Activated T-helper 1 cell treated with anti-CD3 and anti-CD28 coated beads, Interleukin-12 subunit alpha, Interleukin-12 subunit beta, Interleukin-2, Interleukin-4 antibody, amounts not matched to agents 30 ng/mL and 10 ng/mL and 1 ng/mL, durations not matched to agents 14 hours and 24 hours and 36 hours (primary cell): ENCODE measurements around the gene C10orf95. TPM values are rescaled to one million over a fixed set of nuclear protein-coding genes. Genes with fewer than 3 reads are reported as not detected.

ENCODE experiments used
- DNase-seq: peaks from one replicate; pipeline ENCODE4 v3.0.0; 2021; ENCODE audit warnings: low spot score
- H3K27ac Mint-ChIP-seq: one replicate; pipeline ENCODE4 v1.8.0; 2021; ENCODE audit warnings: mild to moderate bottlenecking, mixed read lengths
- H3K27me3 Mint-ChIP-seq: one replicate; pipeline ENCODE4 v1.8.0; 2022; ENCODE audit warnings: mild to moderate bottlenecking, moderate library complexity, mixed read lengths; ENCODE audit not compliant: insufficient read depth
- H3K36me3 Mint-ChIP-seq: one replicate; pipeline ENCODE4 v1.8.0; 2021; ENCODE audit warnings: low read depth, mixed read lengths
- H3K4me1 Mint-ChIP-seq: one replicate; pipeline ENCODE4 v1.8.0; 2021; ENCODE audit warnings: low read depth, mixed read lengths
- H3K4me3 Mint-ChIP-seq: one replicate; pipeline ENCODE4 v1.8.0; 2021; ENCODE audit warnings: mild to moderate bottlenecking, moderate library complexity, mixed read lengths
- H3K9me3 Mint-ChIP-seq: one replicate; pipeline ENCODE4 v1.8.0; 2021; ENCODE audit warnings: mixed read lengths
- intact Hi-C: fragments of 100-400 bp; cut with micrococcal nuclease; formaldehyde crosslinking; loops from one replicate; pipeline ENCODE4 v1.15.1; 2024
- total RNA-seq: library from RNA; stranded (reverse); gene quantifications from 2 replicates; pipeline ENCODE4 v1.2.3, GENCODE V29; 2022

The C10orf95 gene
- total RNA-seq, 1 donor from 2014 or later = 0.29 TPM

- DNase-seq = no peak
- Mint-ChIP-seq H3K4me1 (peaks cover 46% of the 10 kb centered on the region), H3K9me3 (no peaks in the 10 kb centered on the region), H3K36me3 (peaks cover 8% of the 10 kb centered on the region), H3K4me3 (peak overlapping the region; percentile 23), H3K27ac (no peak overlapping the region), H3K27me3 (peaks cover 17% of the 10 kb centered on the region)
- intact Hi-C loops = no loop called here
Observed at GRCh38 chr10:102407425-102408130, 43.8 kb downstream of the C10orf95 start.

DNA sequence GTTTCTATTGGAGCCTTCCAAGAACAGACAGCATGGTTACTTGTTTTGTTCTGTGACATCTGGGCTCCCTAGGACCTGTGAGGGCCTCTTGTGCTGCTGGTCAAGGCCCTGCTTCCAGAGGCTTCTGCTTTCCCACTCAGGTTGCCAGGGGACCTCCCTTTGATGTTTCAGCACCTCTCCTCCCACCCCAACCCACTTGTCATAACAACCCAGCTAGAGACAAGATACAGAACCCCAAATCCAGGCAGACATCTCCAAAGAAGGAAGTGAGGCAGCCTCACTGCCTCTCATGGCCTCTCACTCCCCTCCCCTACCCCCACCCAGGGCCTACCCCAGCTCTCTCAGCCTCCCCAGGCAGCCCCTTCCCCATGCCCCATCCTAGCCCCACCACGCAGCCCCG is 44.5 kb downstream of the C10orf95 start:
- no peak for DNase-seq
- H3K27ac Mint-ChIP-seq = no peak overlapping the region
- H3K4me3 Mint-ChIP-seq = peak overlapping the region; percentile 46
- H3K4me1 Mint-ChIP-seq = peaks cover 44% of the 10 kb centered on the region
- intact Hi-C loops = no loop called here
- peaks cover 11% of the 10 kb centered on the region for H3K36me3 Mint-ChIP-seq
- no peaks in the 10 kb centered on the region for H3K9me3 Mint-ChIP-seq
- H3K27me3 Mint-ChIP-seq = peaks cover 17% of the 10 kb centered on the region

- H3K27ac Mint-ChIP-seq = peak overlapping the region; percentile 40
- intact Hi-C loops = no loop called here
- no peak for DNase-seq
Observed at GRCh38 chr10:102405632-102406031, 45.7 kb downstream of the C10orf95 start.

DNA sequence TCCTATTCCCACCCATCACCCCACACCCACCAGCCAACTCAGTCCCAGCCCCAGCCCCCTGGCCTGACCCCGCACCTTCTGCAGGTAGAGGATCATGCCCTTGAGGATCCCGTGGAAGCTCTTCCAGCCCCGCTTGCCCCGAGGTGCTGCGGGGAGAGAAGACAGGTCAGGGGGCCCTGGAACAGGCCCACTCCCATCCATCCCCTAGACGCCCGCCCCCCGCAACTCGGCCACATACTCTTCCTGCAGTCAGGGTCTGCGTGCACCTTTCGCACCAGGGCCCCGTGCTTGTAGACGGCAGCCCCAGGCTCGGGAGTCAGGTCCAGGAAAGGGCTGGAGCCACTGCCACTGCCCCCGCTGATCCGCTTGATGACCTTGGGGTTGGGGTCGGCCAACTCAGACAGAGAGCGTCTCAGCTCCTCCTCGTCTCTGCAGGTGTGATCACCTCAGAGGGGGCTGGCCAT is 46.2 kb downstream of the C10orf95 start:
- no peak for DNase-seq
- intact Hi-C loops = no loop called here
- Mint-ChIP-seq H3K36me3 (peaks cover 19% of the 10 kb centered on the region), H3K4me1 (peaks cover 40% of the 10 kb centered on the region), H3K27ac (no peak overlapping the region), H3K9me3 (no peaks in the 10 kb centered on the region), H3K4me3 (no peak overlapping the region), H3K27me3 (peaks cover 9% of the 10 kb centered on the region)

More at GRCh38 chr10:102405632-102406031, 45.7 kb downstream of the C10orf95 start:
- Mint-ChIP-seq H3K4me1 (peaks cover 35% of the 10 kb centered on the region), H3K27me3 (peaks cover 9% of the 10 kb centered on the region), H3K36me3 (peaks cover 15% of the 10 kb centered on the region), H3K9me3 (no peaks in the 10 kb centered on the region), H3K4me3 (no peak overlapping the region)

- no peak overlapping the region for H3K4me3 Mint-ChIP-seq
- H3K36me3 Mint-ChIP-seq = peaks cover 23% of the 10 kb centered on the region
- no peak for DNase-seq
- no peaks in the 10 kb centered on the region for H3K9me3 Mint-ChIP-seq
- H3K27me3 Mint-ChIP-seq = peaks cover 6% of the 10 kb centered on the region
- H3K4me1 Mint-ChIP-seq = peaks cover 40% of the 10 kb centered on the region
- H3K27ac Mint-ChIP-seq = no peak overlapping the region
- intact Hi-C loops = no loop called here
Observed at GRCh38 chr10:102404361-102405107, 46.8 kb downstream of the C10orf95 start.

GRCh38 chr10:102403115-102403514 is 48.2 kb downstream of the C10orf95 start:
- H3K27me3 Mint-ChIP-seq = peaks cover under 1% of the 10 kb centered on the region
- peaks cover 28% of the 10 kb centered on the region for H3K36me3 Mint-ChIP-seq
- no peak overlapping the region for H3K27ac Mint-ChIP-seq
- no peaks in the 10 kb centered on the region for H3K9me3 Mint-ChIP-seq
- intact Hi-C loops = no loop called here
- DNase-seq = no peak
- H3K4me3 Mint-ChIP-seq = no peak overlapping the region
- H3K4me1 Mint-ChIP-seq = peaks cover 41% of the 10 kb centered on the region

DNA sequence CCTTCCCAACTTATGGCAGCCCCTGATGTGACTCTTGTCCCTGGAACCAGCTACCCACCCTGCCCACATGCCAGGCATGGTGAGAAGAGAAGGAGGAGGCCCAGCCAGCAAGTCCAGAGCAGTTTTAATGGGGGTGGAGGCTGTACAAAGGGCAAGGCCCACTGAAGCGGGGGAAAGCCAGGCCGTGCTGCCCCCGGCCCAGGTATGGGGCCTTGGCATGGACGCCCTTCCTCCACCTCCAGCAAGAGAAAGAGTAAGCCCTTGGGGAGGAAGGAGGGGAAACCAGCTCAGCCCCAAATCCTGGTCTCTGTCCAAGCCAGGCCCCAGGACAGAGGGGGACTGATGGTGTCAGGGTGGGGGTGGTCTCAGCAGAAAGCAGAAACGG is 48.8 kb downstream of the C10orf95 start:
- Mint-ChIP-seq H3K36me3 (peaks cover 34% of the 10 kb centered on the region), H3K4me3 (no peak overlapping the region), H3K4me1 (peaks cover 46% of the 10 kb centered on the region), H3K27me3 (no peaks in the 10 kb centered on the region), H3K27ac (no peak overlapping the region), H3K9me3 (no peaks in the 10 kb centered on the region)
- intact Hi-C loops = no loop called here
- DNase-seq = no peak

GRCh38 chr10:102401735-102402511 is 49.4 kb downstream of the C10orf95 start:
- intact Hi-C loops = no loop called here
- Mint-ChIP-seq H3K27me3 (no peaks in the 10 kb centered on the region), H3K27ac (no peak overlapping the region), H3K4me3 (no peak overlapping the region), H3K4me1 (peaks cover 46% of the 10 kb centered on the region), H3K9me3 (no peaks in the 10 kb centered on the region), H3K36me3 (peaks cover 38% of the 10 kb centered on the region)
- DNase-seq = no peak

DNA sequence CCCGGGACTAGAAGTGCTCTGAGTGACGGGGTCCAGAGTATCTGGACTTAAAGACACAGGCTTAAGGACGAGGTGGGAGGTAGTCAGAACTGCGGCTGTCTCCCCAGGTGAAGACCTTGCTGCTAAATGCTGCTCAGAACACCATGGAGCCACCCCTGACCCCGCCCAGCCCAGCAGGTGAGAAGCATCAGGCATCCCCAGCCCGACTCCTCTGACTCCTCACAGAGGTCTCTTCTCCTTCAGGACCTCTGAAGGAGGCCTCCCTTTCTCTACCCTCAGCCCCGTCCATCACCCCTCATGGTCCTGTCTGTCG is 50.0 kb downstream of the C10orf95 start:
- Mint-ChIP-seq H3K36me3 (peaks cover 44% of the 10 kb centered on the region), H3K27me3 (no peaks in the 10 kb centered on the region), H3K4me1 (peaks cover 49% of the 10 kb centered on the region), H3K27ac (no peak overlapping the region), H3K4me3 (no peak overlapping the region), H3K9me3 (no peaks in the 10 kb centered on the region)
- DNase-seq = no peak
- intact Hi-C loops = no loop called here

GRCh38 chr10:102400598-102401341 is 50.6 kb downstream of the C10orf95 start:
- Mint-ChIP-seq H3K36me3 (peaks cover 48% of the 10 kb centered on the region), H3K4me1 (peaks cover 47% of the 10 kb centered on the region), H3K27me3 (no peaks in the 10 kb centered on the region), H3K9me3 (no peaks in the 10 kb centered on the region), H3K27ac (peak overlapping the region; percentile 29), H3K4me3 (no peak overlapping the region)
- DNase-seq = no peak
- intact Hi-C loops = no loop called here

DNA sequence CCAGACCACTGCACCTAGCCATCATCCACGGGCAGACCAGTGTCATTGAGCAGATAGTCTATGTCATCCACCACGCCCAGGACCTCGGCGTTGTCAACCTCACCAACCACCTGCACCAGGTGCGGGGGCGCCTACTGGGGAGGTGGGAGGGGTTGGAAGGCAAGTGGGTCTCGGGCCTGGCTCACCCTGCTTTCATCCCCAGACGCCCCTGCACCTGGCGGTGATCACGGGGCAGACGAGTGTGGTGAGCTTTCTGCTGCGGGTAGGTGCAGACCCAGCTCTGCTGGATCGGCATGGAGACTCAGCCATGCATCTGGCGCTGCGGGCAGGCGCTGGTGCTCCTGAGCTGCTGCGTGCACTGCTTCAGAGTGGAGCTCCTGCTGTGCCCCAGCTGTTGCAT is 51.3 kb downstream of the C10orf95 start:
- Mint-ChIP-seq H3K4me3 (peak overlapping the region; percentile 72), H3K4me1 (peaks cover 42% of the 10 kb centered on the region), H3K9me3 (no peaks in the 10 kb centered on the region), H3K27ac (peak overlapping the region; percentile 58), H3K27me3 (no peaks in the 10 kb centered on the region), H3K36me3 (peaks cover 50% of the 10 kb centered on the region)
- intact Hi-C loops = no loop called here
- DNase-seq = no peak
